H9 (cell line): ENCODE measurements around the gene SPEN. TPM values are rescaled to one million over a fixed set of nuclear protein-coding genes. Genes with fewer than 3 reads are reported as not detected.

Source experiments
- DNase-seq: peaks from one replicate; pipeline ENCODE4 v3.0.0-alpha.2; 2017
- H2AFZ ChIP-seq: one replicate; pipeline ENCODE4 v1.6.1; 2013; ENCODE audit warnings: mild to moderate bottlenecking, low read length, control low read depth, moderate library complexity
- H2AK5ac ChIP-seq: 2 replicates; pipeline ENCODE4 v1.6.1; 2013; ENCODE audit warnings: low read length, control low read depth, mixed read lengths; ENCODE audit not compliant: insufficient read length
- H2BK120ac ChIP-seq: one replicate; pipeline ENCODE4 v1.6.1; 2013; ENCODE audit warnings: low read depth, mild to moderate bottlenecking, low read length, control low read depth, inconsistent platforms; ENCODE audit not compliant: poor library complexity, severe bottlenecking
- H2BK12ac ChIP-seq: 2 replicates; pipeline ENCODE4 v1.6.1; 2013; ENCODE audit warnings: low read length, control low read depth, mixed read lengths, low read depth; ENCODE audit not compliant: insufficient read length
- H2BK15ac ChIP-seq: 2 replicates; pipeline ENCODE4 v1.6.1; 2013; ENCODE audit warnings: low read depth, low read length, control low read depth
- H2BK20ac ChIP-seq: one replicate; pipeline ENCODE4 v1.6.1; 2013; ENCODE audit warnings: low read depth, mild to moderate bottlenecking, low read length, control low read depth, inconsistent platforms; ENCODE audit not compliant: poor library complexity, severe bottlenecking
- H2BK5ac ChIP-seq: 2 replicates; pipeline ENCODE4 v1.6.1; 2013; ENCODE audit warnings: low read length, control low read depth, mixed read lengths; ENCODE audit not compliant: insufficient read length
- H3K14ac ChIP-seq: 2 replicates; pipeline ENCODE4 v1.6.1; 2013; ENCODE audit warnings: low read length, control low read depth; ENCODE audit not compliant: insufficient read depth
- H3K18ac ChIP-seq: 2 replicates; pipeline ENCODE4 v1.6.1; 2013; ENCODE audit warnings: low read depth, mild to moderate bottlenecking, mixed read lengths, low read length, control low read depth; ENCODE audit not compliant: insufficient read length
- H3K23ac ChIP-seq: 2 replicates; pipeline ENCODE4 v1.6.1; 2013; ENCODE audit warnings: low read length, control low read depth, mixed read lengths, low read depth; ENCODE audit not compliant: insufficient read length
- H3K23me2 ChIP-seq: 2 replicates; pipeline ENCODE4 v1.6.1; 2013; ENCODE audit warnings: low read depth, mild to moderate bottlenecking, mixed read lengths, low read length, control low read depth; ENCODE audit not compliant: insufficient read length, poor library complexity, severe bottlenecking
- H3K27ac ChIP-seq: 2 replicates; pipeline ENCODE4 v1.5.1; 2013; ENCODE audit warnings: low read length, control low read depth, mixed read lengths, low read depth; ENCODE audit not compliant: insufficient read length
- H3K27me3 ChIP-seq: 2 replicates; pipeline ENCODE4 v1.6.1; 2013; ENCODE audit warnings: low read length, control low read depth, inconsistent platforms; ENCODE audit not compliant: insufficient read depth
- H3K4ac ChIP-seq: 2 replicates; pipeline ENCODE4 v1.6.1; 2013; ENCODE audit warnings: low read depth, mild to moderate bottlenecking, control low read depth, inconsistent platforms, low read length, moderate library complexity
- H3K4me1 ChIP-seq: 2 replicates; pipeline ENCODE4 v1.6.1; 2013; ENCODE audit warnings: low read length, control low read depth, inconsistent platforms; ENCODE audit not compliant: insufficient read depth
- H3K4me2 ChIP-seq: 2 replicates; pipeline ENCODE4 v1.6.1; 2013; ENCODE audit warnings: low read length, control low read depth, mixed read lengths; ENCODE audit not compliant: insufficient read length, insufficient read depth
- H3K56ac ChIP-seq: 2 replicates; pipeline ENCODE4 v1.6.1; 2013; ENCODE audit warnings: low read depth, mild to moderate bottlenecking, mixed read lengths, low read length, control low read depth; ENCODE audit not compliant: insufficient read length
- H3K79me1 ChIP-seq: 2 replicates; pipeline ENCODE4 v1.6.1; 2013; ENCODE audit warnings: low read depth, mild to moderate bottlenecking, moderate library complexity, low read length, control low read depth, inconsistent platforms; ENCODE audit not compliant: insufficient read depth, poor library complexity, severe bottlenecking
- H3K79me2 ChIP-seq: 2 replicates; pipeline ENCODE4 v1.6.1; 2013; ENCODE audit warnings: low read length, control low read depth, inconsistent platforms; ENCODE audit not compliant: insufficient read depth
- H3K9ac ChIP-seq: 2 replicates; pipeline ENCODE4 v1.6.1; 2013; ENCODE audit warnings: low read length, control low read depth, mixed read lengths; ENCODE audit not compliant: insufficient read length; ENCODE audit errors: extremely low read depth
- H3K9me3 ChIP-seq: one replicate; pipeline ENCODE4 v1.6.1; 2013; ENCODE audit warnings: low read depth, low read length, inconsistent platforms; ENCODE audit not compliant: control insufficient read depth
- H3T11ph ChIP-seq: one replicate; pipeline ENCODE4 v1.6.1; 2013; ENCODE audit warnings: mild to moderate bottlenecking, low read length, control low read depth, inconsistent platforms
- H4K20me1 ChIP-seq: one replicate; pipeline ENCODE4 v1.6.1; 2013; ENCODE audit not compliant: control insufficient read depth, insufficient read length, insufficient read depth
- H4K5ac ChIP-seq: 2 replicates; pipeline ENCODE4 v1.6.1; 2013; ENCODE audit warnings: low read depth, mild to moderate bottlenecking, mixed read lengths, low read length, control low read depth; ENCODE audit not compliant: insufficient read length
- H4K8ac ChIP-seq: replicated peaks from 2 replicates; pipeline ENCODE4 v1.6.1; 2013; ENCODE audit warnings: low read length, control low read depth, mixed read lengths, low read depth; ENCODE audit not compliant: insufficient read length
- H4K91ac ChIP-seq: 2 replicates; pipeline ENCODE4 v1.6.1; 2013; ENCODE audit warnings: low read depth, mild to moderate bottlenecking, moderate library complexity, mixed read lengths, low read length, control low read depth; ENCODE audit not compliant: insufficient read length
- H3K27ac Mint-ChIP-seq, 3 experiments: 2 replicates in 2 of 3; 3 replicates in 1 of 3; pipeline ENCODE4 v1.8.0; 2020 to 2021; ENCODE audit warnings: mixed read lengths in 3 of 3, mild to moderate bottlenecking in 1 of 3, moderate library complexity in 1 of 3
- H3K27me3 Mint-ChIP-seq: 2 replicates; pipeline ENCODE4 v1.8.0; 2021; ENCODE audit warnings: low read depth, mild to moderate bottlenecking, moderate library complexity, mixed read lengths
- H3K36me3 Mint-ChIP-seq, 3 experiments: 2 replicates in 2 of 3; 3 replicates in 1 of 3; pipeline ENCODE4 v1.8.0; 2020 to 2021; ENCODE audit warnings: low read depth in 3 of 3, mixed read lengths in 3 of 3; ENCODE audit not compliant: insufficient read depth in 1 of 3
- H3K4me1 Mint-ChIP-seq, 2 experiments: 2 replicates each; pipeline ENCODE4 v1.8.0; 2020; ENCODE audit warnings: mixed read lengths in 2 of 2
- H3K4me3 Mint-ChIP-seq, 2 experiments: 2 replicates in 1 of 2; 3 replicates in 1 of 2; pipeline ENCODE4 v1.8.0; 2020 to 2021; ENCODE audit warnings: mild to moderate bottlenecking in 2 of 2, mixed read lengths in 2 of 2, moderate library complexity in 1 of 2
- H3K9me3 Mint-ChIP-seq, 2 experiments: 2 replicates in 1 of 2; 3 replicates in 1 of 2; pipeline ENCODE4 v1.8.0; 2020; ENCODE audit warnings: mild to moderate bottlenecking in 2 of 2, mixed read lengths in 2 of 2, moderate library complexity in 1 of 2
- CTCF ChIP-seq: fragments of 200-600 bp; sonication (generic); conservative IDR thresholded peaks from 3 replicates; pipeline ENCODE4 v1.8.0; 2021; ENCODE audit warnings: antibody characterized with exemption, mild to moderate bottlenecking
- WGBS: extraction: QIAGEN DNeasy Blood & Tissue Kit; methylation state at CpG from one replicate; pipeline ENCODE4 v1.1.7; 2013; ENCODE audit warnings: missing lambda C conversion rate, low lambda C conversion rate, mixed read lengths; ENCODE audit not compliant: insufficient read length; ENCODE audit errors: extremely low coverage; 5-methylcytosine and 5-hydroxymethylcytosine counted together
- total RNA-seq: library from RNA; stranded (reverse); gene quantifications from 2 replicates; pipeline ENCODE4 v1.2.1, GENCODE V29; 2021

Gene SPEN
- total RNA-seq, 1 experiment from 2014 or later: 59.6 TPM

GRCh38 chr1:15918962-15919715, 71.6 kb downstream of the SPEN start:
- H3K23ac ChIP-seq: no peak overlapping the region
- no peak overlapping the region for H3K4me3 Mint-ChIP-seq
- H3T11ph ChIP-seq: no peak overlapping the region
- H3K9me3 ChIP-seq: no peaks in the 10 kb centered on the region
- H2BK15ac ChIP-seq: no peak overlapping the region
- no peaks in the 10 kb centered on the region; the same call in 1 of the 2 replicates for H3K4me1 ChIP-seq
- H2AFZ ChIP-seq: no peak overlapping the region
- no peak overlapping the region for H3K18ac ChIP-seq
- H3K27ac ChIP-seq: no peak overlapping the region
- no peaks in the 10 kb centered on the region for H3K27me3 Mint-ChIP-seq
- no peaks in the 10 kb centered on the region for H4K20me1 ChIP-seq
- no peak for DNase-seq
- H3K23me2 ChIP-seq: no peaks in the 10 kb centered on the region
- H2BK12ac ChIP-seq: no peak overlapping the region
- no peak overlapping the region for H4K8ac ChIP-seq
- H2BK20ac ChIP-seq: no peak overlapping the region
- H2BK120ac ChIP-seq: no peak overlapping the region
- H3K9ac ChIP-seq: no peak overlapping the region
- no CpG with 5 or more reads among the region's 11 CpGs for WGBS
- TF ChIP-seq CTCF: no peak
- H3K27ac Mint-ChIP-seq: no peak overlapping the region
- no peak overlapping the region for H3K4me2 ChIP-seq
- no peak overlapping the region for H3K14ac ChIP-seq
- no peak overlapping the region for H2BK5ac ChIP-seq
- no peak overlapping the region for H2AK5ac ChIP-seq
- no peaks in the 10 kb centered on the region for H3K27me3 ChIP-seq
- no peak overlapping the region for H4K5ac ChIP-seq
- H3K9me3 Mint-ChIP-seq: no peaks in the 10 kb centered on the region
- H3K4me1 Mint-ChIP-seq: peaks cover 2 to 4% of the 10 kb centered on the region in 2 experiments; a peak in 2 of 4 replicates
- no peak overlapping the region for H3K4ac ChIP-seq
- no peaks in the 10 kb centered on the region for H3K79me1 ChIP-seq
- no peak overlapping the region for H4K91ac ChIP-seq
- peaks cover 23 to 74% (median 60%) of the 10 kb centered on the region in 3 experiments for H3K36me3 Mint-ChIP-seq
- H3K79me2 ChIP-seq: no peaks in the 10 kb centered on the region
- no peak overlapping the region for H3K56ac ChIP-seq
